CD4-positive, alpha-beta T cell treated with Interleukin-17A for 4 hours (primary cell): ENCODE measurements around the gene ABCF2.

ENCODE experiments used
- DNase-seq: peaks from one replicate; pipeline ENCODE4 v3.0.0-alpha.2; 2020; ENCODE audit warnings: mixed read lengths

Gene ABCF2

DNA sequence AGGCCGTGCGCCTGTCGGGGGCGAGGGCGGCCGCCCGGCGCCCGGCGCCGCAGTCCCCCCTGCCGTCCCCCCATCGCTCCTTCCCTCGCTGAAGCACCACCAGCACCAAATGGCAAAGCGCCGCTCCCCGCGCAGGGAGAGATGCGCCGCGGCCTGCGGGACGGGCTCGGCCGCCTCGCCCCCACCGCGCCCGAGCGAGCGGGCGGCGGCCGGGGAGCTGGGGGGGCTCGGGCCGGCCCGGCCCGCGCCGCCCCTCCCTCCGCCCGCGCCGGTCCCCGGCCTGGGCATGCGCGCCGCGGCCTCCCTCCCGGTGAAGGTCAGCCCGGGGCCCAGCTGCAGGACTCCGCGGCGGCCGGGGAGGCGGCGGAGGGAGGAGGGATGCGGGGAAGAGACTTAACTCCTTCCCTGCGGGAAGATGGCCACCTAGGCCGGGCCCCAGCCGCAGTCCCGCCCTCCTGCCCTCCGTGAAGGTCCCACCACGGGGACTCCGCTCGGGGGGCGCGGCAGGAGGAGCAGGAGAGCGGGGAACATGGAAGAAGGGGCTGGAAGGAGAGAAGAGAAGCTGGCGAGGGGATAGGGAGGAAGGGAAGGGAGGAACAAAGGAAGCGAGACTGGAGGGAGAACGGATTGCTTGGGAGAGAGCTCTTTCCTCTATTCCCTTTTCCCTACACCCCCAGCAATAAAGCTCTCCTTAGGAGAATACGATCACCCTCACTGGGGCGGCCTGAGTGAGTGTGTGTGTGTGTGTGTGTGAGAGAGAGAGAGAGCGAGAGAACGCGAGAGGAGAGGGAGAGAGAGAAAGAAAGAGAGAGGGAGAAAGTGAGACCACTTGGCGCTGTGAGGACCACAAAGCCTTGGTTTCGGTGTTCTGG lies 24.9 kb upstream of the ABCF2 start:
- DNase-seq = peak; percentile 56

DNA sequence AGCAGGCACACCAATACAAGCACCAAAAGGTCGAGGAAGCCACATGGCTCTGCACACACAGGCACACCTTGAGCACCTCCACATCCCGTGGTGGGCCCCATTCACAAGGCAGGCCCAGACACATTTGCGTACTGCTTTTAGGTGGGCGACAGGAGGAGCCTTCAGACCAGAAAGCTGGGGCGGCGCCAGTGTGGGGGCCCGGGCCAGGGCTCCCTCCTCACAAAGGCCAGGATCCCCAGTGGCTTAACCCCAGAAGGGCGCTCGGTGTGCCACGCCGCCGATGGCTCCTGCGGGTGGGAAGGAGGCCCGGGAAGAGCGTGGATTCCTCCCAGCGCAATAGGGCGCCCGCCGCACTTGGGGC lies 24.3 kb upstream of the ABCF2 start:
- no peak for DNase-seq

DNA sequence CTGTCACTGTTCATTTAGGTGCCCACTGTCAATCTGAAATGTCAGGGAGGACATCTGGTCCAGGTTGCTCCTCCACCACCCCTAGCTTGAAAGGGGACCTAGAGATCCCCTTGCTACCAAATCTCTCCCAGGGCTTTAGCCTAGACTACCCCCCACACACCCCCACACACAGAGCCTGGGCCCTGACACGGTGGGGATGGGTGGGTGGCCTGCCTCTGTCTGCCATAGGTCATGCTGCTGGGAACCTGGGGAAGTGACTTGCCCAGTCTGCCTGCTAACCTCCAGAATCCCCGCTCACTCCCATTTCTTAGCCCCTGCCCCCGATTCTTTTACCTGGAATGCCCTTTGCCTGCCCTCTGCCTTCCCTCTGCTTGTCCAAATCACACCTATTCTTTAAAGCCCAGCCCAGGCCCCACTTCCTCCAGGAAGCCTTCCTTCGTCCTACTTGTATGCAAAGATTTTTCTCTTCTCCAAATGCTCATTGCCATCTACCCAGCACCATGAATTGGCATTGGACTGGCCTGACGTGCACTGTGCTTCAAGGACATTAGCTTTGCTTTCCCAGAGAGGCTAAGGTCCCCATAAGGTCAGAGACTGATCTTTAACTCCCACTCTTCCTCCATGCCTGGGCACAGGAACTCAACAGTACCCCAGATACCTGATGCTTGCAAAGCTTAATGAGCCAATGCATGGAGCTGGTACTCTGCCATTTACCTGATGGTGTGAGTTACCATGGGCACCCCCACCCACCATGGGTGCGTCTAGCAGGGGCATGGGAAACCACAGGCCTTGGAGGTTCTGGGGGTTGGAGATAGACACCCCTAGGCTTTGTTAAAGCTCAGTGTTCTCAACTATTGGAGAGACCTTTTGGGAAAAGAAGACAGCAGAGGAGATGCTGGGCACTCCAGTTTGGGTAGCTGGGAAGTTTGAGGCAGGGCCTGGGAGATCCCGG lies 23.5 kb upstream of the ABCF2 start:
- DNase-seq = no peak

DNA sequence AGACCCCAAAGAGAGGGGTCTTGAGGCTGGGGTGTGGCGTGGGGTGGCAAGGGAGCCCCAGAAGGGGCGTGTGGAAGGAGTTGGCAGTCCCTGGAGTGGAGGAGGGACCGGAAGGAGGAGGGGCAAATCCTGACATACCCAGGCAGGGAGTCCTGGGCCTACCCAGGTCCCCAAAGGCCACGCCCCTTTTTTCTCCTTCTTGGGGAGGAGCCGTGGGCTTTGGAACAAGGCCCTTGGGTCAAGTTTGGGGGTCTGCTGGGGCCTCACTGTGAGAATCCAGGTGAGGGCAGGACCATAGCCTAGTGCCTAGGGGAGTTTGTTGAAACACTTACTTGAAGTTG lies 22.7 kb upstream of the ABCF2 start:
- DNase-seq = no peak

DNA sequence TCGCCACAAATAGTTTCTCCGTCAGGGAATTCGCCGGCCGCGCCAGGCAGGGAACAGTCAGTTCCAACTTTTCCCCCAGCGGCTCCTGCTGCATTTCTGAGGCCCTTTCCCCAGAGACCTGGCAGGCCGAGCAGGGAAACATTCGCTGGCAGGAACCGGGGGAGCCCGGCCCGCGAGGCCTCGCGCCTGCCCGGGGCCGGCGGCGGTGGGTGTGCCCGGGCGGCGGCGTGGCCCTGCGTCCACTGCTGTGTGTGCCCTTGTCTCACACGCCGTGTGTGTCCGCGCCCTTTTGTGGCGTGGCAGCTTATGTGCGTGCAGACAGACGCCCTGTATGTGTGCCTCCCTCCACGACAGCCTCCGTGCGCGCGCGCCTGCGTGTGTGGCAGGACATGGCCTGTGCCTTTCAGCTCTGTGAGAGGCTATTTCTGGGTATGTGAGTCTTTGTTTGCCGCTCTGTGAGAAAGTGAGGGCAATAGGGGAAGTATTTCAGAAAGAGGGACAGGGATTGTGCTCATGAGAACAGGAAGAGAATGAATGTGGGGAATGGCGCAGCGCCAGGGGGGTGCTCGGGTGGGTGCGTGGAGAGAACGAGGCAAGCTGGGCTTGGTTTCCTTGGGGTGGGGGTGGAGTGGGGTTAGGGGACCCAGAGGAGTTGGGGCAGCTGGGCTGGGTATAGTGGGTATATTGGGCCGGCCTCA lies 22.2 kb upstream of the ABCF2 start:
- DNase-seq = peak; percentile 46

DNA sequence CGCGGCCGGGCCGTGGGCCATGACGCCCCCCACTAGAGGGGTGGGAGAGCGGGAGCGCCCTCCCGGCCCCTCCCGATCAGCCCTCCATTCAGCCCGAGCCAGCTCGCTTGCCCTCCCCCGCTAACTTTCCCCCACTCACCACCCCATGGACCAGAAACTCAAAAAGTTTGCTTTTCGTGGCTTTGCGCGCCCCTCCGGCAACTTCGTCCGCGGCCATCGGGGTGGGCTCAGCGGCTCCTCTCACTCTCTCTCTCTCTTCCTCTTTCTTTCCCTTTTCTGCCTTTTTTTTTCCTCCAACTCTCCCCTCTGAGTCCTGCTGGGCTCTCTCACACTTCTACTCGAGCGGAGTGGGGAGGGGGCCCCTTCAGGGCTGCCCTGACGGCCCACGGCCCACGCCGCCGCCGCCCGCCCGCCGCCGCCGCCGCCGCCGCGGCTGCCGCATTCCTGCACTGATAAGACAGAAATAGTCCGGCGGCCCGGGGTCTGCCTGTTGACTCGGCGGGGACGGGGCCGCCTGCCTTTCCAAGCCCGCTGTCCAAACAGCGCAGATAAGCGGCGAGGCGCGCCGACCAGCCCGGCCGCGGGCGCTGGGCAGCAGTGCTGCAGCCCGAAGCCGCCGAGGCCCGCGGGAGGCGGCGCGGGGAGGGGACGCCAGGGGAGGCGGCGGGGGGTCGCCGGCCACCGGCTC lies 21.5 kb upstream of the ABCF2 start, which contains the start of gene SMARCD3:
Gene SMARCD3 (minus strand): TSS at position 349 of the 688 bp plus-strand sequence. CDS start 132 bp downstream, at position 217.
- DNase-seq = peak; percentile 60

DNA sequence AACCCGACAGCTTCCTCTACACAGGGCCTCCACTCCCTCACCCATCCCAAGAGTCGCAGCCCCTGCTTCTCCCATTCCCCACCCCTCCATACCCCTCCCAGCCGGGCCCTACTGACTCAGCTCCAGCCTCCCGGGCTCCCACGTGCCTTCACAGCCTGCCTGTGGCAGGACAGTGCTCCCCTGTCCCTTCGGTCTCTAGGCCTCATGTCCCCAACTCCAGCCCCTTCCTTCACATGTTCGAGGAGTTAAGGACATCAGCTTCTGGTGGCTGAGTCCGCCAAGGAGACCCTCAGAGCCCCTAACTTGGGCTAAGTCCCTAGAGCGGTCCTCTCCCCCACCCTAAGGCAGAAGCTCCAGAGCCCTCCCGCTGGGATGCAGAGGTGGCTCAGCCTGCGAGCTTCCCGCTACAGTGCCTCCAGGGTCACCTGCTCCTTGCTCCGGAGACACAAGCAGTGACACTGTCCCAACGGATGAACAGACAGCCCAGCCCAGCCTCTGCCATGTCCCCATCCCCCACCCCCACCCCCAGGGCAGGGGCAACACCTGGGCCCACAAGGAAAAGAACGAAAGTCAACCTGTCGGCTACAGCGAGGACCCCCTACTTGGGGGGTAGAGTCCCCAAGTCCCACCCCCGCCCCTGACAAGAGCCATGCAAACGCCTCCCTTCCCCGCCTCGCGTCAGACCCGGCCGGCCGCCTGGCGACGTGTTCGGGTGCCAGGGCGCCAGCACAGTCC lies 20.8 kb upstream of the ABCF2 start:
- no peak for DNase-seq

DNA sequence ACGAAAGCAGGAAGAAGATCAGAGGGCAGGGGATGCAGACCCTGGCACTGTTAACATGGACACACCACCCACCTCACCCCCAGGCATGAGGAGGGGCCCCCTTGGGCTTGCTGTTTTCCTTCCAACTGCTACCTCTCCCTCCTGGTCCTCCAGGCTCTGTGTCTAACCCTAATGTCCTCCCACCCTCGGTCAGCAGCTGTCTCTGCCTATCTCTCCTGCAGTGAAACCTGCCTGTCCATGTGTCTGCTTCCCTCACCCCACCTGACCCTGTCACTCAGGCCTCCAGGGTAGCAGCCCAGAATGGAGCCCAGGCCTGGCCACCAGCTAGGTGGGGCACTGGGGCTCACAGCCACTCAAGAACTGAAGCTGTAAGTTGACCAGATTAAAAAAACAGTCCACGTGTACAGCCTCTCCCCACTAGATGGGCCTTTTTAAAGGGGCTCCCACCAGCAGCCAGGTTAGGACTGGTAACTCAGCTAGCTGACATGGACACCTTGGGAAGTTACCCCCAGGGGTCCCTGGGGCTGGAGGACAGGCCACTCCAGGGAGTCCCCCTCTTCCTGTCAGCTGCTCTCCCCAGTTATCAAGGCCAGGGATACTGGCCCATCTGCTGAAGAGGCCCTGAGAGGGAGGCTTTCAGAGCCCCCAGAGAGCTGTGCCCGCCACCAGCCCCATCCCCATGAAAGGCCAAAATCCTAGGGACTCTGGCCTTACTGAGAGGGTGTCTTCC lies 20.0 kb upstream of the ABCF2 start:
- DNase-seq = no peak

DNA sequence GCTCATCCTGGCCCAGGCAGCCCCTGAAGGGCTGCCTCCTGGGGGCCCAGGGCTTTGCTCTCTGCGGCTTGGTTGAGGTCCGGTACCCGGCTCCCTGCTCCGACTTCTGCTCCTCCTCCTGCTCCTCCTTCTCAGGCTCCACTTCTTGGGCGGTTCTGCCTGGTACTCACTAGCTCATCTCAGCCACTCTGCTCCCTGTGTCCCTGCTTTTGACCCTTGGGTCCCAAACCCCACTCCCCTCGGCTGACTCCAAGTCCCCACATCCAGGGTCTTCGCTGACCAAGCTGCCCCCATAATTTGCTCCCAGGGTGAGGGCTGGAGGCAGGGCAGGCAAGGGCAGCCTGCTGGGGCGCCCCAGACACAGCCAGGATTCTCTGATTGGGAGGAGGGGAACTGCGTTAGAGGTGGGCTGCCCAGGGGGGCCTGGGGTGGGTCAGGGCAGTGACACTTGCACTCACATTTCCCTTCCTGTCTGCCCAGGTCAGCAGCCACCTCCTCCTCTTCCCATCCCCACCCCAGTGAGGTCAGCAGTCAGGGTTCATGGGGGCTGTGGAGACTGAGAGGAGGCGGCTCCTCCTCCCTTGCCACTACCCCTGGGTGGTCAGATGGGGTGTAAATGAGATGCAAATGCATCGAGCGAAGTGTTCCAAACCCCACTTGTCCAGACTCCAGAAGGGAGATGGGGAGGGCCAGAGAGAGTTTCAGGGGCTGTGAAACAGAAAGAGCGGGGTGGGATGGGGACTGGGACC lies 19.3 kb upstream of the ABCF2 start:
- DNase-seq = no peak

DNA sequence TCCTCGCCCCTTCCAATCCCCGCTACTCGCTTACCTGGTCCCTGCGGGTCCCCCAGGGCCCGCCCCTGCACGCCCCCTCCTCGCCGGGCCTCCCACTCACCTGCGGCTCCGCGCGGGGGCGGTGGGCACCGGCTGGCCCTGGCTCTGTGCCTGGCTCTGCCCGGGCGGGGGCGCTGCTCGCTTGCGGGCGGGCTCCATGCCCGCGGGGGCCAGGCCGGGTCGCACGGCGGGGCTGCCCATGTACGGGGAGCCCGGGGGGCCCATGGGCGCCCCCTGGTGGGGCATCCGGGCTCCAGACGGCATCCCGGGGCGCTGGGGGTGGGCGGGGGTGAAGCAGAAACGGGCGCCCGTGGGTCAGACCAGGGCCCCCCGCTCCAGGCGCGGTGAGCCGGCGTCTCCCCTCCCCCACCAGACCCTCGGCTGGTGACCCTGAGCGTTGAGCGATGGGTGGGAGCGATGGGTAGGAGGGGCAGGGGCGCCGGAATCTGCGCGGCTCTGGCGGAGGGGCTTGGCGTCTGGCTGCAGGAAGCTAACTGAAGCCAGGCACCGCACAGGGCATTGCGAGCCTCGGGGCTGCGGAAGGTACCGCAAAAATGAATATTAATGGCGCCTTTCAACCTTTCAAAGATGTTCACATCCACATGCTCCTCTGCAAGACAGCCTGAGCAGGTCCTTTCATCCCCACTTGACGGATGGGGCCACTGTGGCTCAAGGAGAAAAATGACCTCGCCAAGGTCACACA lies 18.5 kb upstream of the ABCF2 start:
- peak; percentile 79 for DNase-seq

DNA sequence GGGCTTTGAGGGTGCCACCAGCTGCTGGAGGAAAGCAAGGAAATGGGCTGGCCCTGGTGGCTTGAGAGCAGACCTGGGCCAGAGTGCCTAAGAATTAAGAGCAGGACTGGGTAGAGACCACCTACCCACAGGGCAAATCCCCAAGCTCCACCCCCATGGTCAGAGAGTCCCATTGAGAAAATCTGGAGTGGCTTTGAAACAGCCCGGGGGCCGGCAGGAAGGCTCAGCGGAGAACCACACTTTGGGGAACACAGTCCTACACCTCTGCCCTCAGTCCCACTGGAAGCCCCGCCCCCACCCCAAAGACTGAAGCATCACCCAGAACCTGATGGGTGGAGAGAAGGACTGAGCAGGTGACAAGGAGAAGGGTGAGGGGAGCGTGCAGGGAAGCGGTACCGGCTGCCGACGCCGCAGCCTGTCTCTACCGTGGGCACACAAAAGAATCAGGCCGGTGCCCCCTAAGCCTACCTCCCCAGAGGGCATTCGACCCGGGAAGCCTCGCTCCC lies 17.9 kb upstream of the ABCF2 start:
- DNase-seq = peak; percentile 26

DNA sequence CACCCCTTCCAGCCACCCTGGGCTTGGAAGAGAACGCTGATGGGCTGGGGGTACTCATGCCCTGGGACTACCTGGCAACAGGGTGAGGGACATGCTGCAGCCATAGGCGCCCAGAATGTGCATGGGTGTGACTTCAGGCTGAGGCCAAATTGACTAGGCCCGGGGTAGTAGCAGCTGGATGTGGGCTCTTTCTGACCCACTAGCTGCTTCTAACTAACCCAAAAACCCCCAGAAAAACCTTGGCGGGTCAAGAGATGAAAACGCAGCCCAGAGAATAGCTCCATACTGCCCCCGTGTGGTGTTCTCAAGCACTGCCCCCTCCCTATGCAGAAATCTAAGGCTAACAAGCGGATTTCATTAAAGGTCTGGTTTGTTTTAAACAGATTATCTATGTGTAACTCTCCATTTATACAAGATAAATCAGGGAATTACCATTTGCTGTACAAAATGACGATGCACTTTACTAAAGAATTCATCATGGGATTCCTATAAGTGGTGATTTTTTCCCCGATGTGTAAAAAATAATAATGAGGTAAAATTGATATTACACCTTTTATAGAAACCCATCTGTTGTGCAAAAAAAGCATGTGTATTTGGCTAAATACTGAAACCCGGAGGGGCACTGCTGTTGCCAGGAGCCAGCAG lies 17.3 kb upstream of the ABCF2 start:
- peak; percentile 77 for DNase-seq

DNA sequence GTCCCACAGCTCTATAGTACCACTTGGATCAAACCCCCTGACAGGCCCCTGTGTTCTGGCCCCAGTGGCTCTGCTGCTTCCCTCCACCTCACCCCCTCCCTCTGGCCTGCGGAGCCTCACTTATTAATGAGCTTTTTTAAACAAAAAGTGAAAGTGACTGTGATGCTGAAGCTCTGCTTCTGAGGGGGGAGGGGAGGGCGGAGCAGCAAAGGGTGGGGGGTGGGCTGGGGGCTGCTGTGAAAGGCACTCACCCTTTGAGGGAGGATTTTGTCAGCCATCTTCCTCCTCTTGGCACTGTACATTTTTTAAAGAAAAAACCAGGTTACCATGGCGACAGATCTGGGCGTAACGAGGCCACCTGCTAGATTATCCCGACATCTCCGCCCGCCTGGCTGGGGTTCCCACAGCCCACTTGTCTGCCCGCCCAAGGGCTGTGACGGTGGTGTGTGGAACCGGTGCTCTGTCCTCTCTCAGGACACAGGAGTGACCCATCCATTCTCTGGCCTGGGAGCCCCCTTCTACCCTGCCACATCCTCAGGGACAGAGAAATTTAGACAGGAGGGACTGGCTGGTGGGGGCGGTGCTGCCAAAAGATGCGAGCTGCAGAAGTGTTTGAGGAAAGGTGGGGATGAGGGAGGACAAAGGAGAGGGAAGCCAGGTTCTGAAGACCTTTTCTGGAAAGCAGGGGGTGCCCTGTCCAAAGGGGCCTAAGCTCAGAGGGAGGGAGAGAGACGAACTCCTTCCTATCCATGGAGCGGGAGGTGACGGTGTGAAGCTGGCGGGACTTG lies 16.6 kb upstream of the ABCF2 start:
- peak; percentile 54 for DNase-seq

DNA sequence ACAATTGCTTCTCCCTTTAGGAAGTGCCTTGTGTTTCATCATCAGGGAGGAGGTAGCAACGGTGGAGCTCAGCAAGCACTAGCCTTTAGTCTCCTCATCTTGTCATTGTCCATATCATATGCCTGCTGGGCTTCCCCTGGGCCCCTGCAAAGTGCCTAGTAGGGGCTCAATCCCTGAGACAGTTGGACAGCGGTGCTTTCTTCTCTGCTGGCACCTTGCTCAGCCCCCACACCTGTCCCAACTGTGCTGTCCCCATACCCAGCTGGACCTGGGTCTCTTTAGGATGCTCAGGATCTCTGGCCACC lies 16.0 kb upstream of the ABCF2 start:
- no peak for DNase-seq

DNA sequence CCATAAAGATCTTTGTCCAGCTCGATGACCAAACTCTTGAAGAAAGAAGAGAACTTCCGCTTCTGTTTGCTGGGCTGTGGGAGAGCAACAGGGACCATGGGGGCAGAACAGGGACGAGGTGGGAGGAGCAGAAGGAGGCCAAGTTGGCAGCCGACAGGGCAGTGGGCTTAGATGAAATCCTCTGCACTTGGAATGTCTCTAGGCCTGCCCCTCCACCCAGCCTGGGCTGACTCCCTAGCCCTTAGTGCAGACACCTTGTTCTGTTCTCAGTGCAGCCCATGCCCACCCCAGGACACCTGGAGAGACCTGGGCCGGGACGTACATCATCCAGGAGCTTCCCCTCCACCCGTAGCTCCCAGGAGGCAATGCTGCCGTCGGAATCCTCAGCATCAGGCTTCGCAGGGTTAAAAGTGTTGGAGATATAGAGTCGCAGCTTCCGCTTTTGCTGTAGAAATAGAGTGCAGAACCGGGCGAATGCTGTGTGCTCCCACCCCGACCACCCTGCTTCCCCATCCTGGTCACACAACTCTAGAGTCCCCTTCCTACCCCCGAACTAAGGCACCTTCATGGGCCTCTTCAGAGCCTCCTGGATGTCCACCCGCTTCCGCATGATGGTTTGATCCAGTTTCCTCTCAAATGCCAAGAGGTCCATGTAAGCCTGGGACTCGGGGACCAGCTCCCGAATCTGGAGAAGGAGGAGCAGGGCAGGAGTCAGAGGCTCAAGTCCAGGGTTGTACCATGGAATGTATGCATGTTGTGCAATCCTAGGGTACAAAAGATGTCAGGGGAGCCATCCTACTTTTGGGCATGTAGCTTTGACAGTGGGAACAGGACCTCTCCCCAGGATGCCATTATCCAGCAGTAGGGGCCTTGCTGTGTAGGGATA lies 15.4 kb upstream of the ABCF2 start:
- no peak for DNase-seq

DNA sequence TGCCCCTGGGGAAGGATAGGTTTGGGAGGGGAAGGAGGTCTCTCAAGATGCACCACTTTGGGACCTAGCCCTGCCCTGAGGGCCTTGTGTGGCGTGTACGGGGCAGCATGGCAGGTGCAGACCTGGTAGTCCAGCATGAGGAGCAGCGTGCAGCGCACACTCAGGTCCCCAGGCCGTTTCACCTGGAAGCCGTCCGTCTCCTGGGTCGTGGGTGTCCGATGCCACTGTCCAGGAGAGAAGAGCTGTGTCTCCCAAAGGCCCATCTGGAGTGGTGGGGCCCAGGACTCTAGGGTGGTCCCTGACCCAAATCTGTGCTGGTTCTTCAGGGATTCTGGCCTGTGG lies 14.7 kb upstream of the ABCF2 start:
- DNase-seq = no peak
